GM12878 (cell line): ENCODE results near the gene FBXL15. TPM values are rescaled to one million over a fixed set of nuclear protein-coding genes. Genes with fewer than 3 reads are reported as not detected.

Source experiments
- CHD2 ChIP-seq: IDR thresholded peaks from 2 replicates; pipeline ENCODE4 v1.6.1; 2011; ENCODE audit warnings: low read depth, low read length, improper control_type of control experiment, borderline replicate concordance
- EGR1 ChIP-seq, 2 experiments: IDR thresholded peaks; 1 replicate in 1 of 2; 2 replicates in 1 of 2; pipeline ENCODE4 v1.6.1; 2011 to 2012; ENCODE audit warnings: low read depth in 2 of 2, low read length in 2 of 2, borderline replicate concordance in 1 of 2, mild to moderate bottlenecking in 1 of 2, moderate library complexity in 1 of 2
- ELK1 ChIP-seq: IDR thresholded peaks from 2 replicates; pipeline ENCODE4 v1.6.1; 2012; ENCODE audit warnings: low read depth, low read length, improper control_type of control experiment
- HCFC1 ChIP-seq: fragments of 150-350 bp; IDR thresholded peaks from 2 replicates; pipeline ENCODE4 v1.6.1; 2014; ENCODE audit warnings: low read length
- IRF4 ChIP-seq: IDR thresholded peaks from 2 replicates; pipeline ENCODE4 v1.6.1; 2011; ENCODE audit warnings: low read depth, low read length
- MAX ChIP-seq: IDR thresholded peaks from 2 replicates; pipeline ENCODE4 v1.6.1; 2012; ENCODE audit warnings: low read depth, low read length, improper control_type of control experiment
- MEF2B ChIP-seq: fragments of 450-650 bp; IDR thresholded peaks from 2 replicates; pipeline ENCODE4 v1.6.1; 2018; ENCODE audit warnings: mild to moderate bottlenecking, moderate library complexity; ENCODE audit not compliant: partially characterized antibody, poor library complexity, severe bottlenecking
- NFYB ChIP-seq: IDR thresholded peaks from 2 replicates; pipeline ENCODE4 v1.6.1; 2011; ENCODE audit warnings: low read depth, mild to moderate bottlenecking, low read length, improper control_type of control experiment, moderate library complexity; ENCODE audit not compliant: insufficient read depth
- NR2C1 ChIP-seq: fragments of 450-650 bp; IDR thresholded peaks from 2 replicates; pipeline ENCODE4 v1.6.1; 2017; ENCODE audit warnings: antibody characterized with exemption, mild to moderate bottlenecking, moderate library complexity
- PAX8 ChIP-seq: fragments of 450-650 bp; IDR thresholded peaks from 2 replicates; pipeline ENCODE4 v1.6.1; 2017; ENCODE audit warnings: mild to moderate bottlenecking, moderate library complexity
- RAD51 ChIP-seq: fragments of 450-650 bp; IDR thresholded peaks from 2 replicates; pipeline ENCODE4 v1.6.1; 2016; ENCODE audit warnings: moderate library complexity, mild to moderate bottlenecking, inconsistent platforms
- RELB ChIP-seq: fragments of 450-650 bp; IDR thresholded peaks from 2 replicates; pipeline ENCODE4 v1.6.1; 2017; ENCODE audit warnings: low read depth, mild to moderate bottlenecking, moderate library complexity
- REST ChIP-seq: IDR thresholded peaks from 2 replicates; pipeline ENCODE4 v1.6.1; 2012; ENCODE audit warnings: mild to moderate bottlenecking, low read depth, low read length
- SIX5 ChIP-seq: IDR thresholded peaks from 2 replicates; pipeline ENCODE4 v1.6.1; 2011; ENCODE audit warnings: mild to moderate bottlenecking, low read depth, low read length, moderate library complexity; ENCODE audit not compliant: severe bottlenecking
- TARDBP ChIP-seq: IDR thresholded peaks from 2 replicates; pipeline ENCODE4 v1.6.1; 2016; ENCODE audit warnings: borderline replicate concordance
- TCF12 ChIP-seq: IDR thresholded peaks from 2 replicates; pipeline ENCODE4 v1.6.1; 2011; ENCODE audit warnings: low read depth, mild to moderate bottlenecking, low read length
- TCF3 ChIP-seq: IDR thresholded peaks from 2 replicates; pipeline ENCODE4 v1.6.1; 2012; ENCODE audit warnings: low read depth, mild to moderate bottlenecking, low read length, borderline replicate concordance; ENCODE audit not compliant: insufficient read depth
- polyA plus RNA-seq, 11 experiments: library from polyadenylated mRNA; depleted of rRNA in 4 of 11; unstranded in 6 of 11; stranded (reverse) in 5 of 11; fragments of >200 nt; fragmentation: Nextera tagmentation in 4 of 11; fragmentation: Illumina TruSeq in 1 of 11; extraction: Ambion mirVana in 4 of 11; extraction: Trizol in 1 of 11; gene quantifications; 1 replicate in 1 of 11; 2 replicates in 10 of 11; pipeline versions ENCODE4 v1.2.1 to v1.2.3, GENCODE V29; 2011 to 2016; ENCODE audit warnings: inconsistent platforms in 2 of 11, missing spikeins in 2 of 11, low read depth in 1 of 11
- total RNA-seq, 4 experiments: library from RNA; depleted of rRNA in 3 of 4; stranded (reverse); fragments of >200 nt in 3 of 4; fragmentation: Illumina TruSeq in 1 of 4; extraction: Trizol in 1 of 4; gene quantifications; 2 replicates each; pipeline versions ENCODE4 v1.2.1 to v1.2.3, GENCODE V29; 2013 to 2021
- TF ChIP-seq, protein P1 (sequence below): fragments of 450-650 bp; IDR thresholded peaks from 2 replicates; pipeline ENCODE4 v1.6.1; 2017; ENCODE audit warnings: mild to moderate bottlenecking, moderate library complexity

FBXL15 gene
- total and polyA plus RNA-seq, 10 of the 15 experiments (the other 5 are each of a cell fraction or from before 2014, with no cell fraction given): 0.13 to 21.3 (median 7.9) TPM

- TF ChIP-seq, protein P1, sequence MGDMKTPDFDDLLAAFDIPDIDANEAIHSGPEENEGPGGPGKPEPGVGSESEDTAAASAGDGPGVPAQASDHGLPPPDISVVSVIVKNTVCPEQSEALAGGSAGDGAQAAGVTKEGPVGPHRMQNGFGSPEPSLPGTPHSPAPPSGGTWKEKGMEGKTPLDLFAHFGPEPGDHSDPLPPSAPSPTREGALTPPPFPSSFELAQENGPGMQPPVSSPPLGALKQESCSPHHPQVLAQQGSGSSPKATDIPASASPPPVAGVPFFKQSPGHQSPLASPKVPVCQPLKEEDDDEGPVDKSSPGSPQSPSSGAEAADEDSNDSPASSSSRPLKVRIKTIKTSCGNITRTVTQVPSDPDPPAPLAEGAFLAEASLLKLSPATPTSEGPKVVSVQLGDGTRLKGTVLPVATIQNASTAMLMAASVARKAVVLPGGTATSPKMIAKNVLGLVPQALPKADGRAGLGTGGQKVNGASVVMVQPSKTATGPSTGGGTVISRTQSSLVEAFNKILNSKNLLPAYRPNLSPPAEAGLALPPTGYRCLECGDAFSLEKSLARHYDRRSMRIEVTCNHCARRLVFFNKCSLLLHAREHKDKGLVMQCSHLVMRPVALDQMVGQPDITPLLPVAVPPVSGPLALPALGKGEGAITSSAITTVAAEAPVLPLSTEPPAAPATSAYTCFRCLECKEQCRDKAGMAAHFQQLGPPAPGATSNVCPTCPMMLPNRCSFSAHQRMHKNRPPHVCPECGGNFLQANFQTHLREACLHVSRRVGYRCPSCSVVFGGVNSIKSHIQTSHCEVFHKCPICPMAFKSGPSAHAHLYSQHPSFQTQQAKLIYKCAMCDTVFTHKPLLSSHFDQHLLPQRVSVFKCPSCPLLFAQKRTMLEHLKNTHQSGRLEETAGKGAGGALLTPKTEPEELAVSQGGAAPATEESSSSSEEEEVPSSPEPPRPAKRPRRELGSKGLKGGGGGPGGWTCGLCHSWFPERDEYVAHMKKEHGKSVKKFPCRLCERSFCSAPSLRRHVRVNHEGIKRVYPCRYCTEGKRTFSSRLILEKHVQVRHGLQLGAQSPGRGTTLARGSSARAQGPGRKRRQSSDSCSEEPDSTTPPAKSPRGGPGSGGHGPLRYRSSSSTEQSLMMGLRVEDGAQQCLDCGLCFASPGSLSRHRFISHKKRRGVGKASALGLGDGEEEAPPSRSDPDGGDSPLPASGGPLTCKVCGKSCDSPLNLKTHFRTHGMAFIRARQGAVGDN: no peak
- TF ChIP-seq RELB (no peak), NFYB (peak; percentile 85), CHD2 (peak; percentile 26; the same call in 1 of the 2 replicates), IRF4 (no peak), SIX5 (peak; percentile 81), MAX (peak; percentile 33), REST (peak; percentile 70), RAD51 (peak; percentile 91), MEF2B (peak; percentile 25), TCF12 (peak; percentile 51; the same call in 1 of the 2 replicates), HCFC1 (peak; percentile 88), TARDBP (peak; percentile 69; the same call in 1 of the 2 replicates), NR2C1 (peak; percentile 88), PAX8 (no peak), TCF3 (peak; percentile 69), ELK1 (no peak), EGR1 (IDR thresholded peaks at IDR 0.05; ENCODE audit: borderline replicate concordance in 1 of 2, low read depth in 2 of 2, low read length in 2 of 2) (peak in 1 of 2 experiments; percentile 92; a peak in 2 of 3 replicates)
Observed at GRCh38 chr10:102461187-102462054, 40.8 kb downstream of the FBXL15 start (continued).
